IPS DF 6.9 (cell line): Measurements from ENCODE around the gene COL23A1.

ENCODE experiments used
- DNase-seq: peaks from one replicate; pipeline ENCODE4 v3.0.0-alpha.2; 2013; ENCODE audit warnings: low read depth, low spot score
- H3K27ac ChIP-seq: one replicate; pipeline ENCODE4 v1.5.1; 2013; ENCODE audit warnings: low read length, control low read depth
- H3K27me3 ChIP-seq: 2 replicates; pipeline ENCODE4 v1.6.1; 2013; ENCODE audit warnings: mild to moderate bottlenecking, low read length; ENCODE audit not compliant: control insufficient read depth, insufficient read depth
- H3K36me3 ChIP-seq: 2 replicates; pipeline ENCODE4 v1.6.1; 2013; ENCODE audit warnings: low read length; ENCODE audit not compliant: control insufficient read depth, insufficient read depth
- H3K4me1 ChIP-seq: 2 replicates; pipeline ENCODE4 v1.6.1; 2013; ENCODE audit warnings: low read length; ENCODE audit not compliant: control insufficient read depth, insufficient read depth
- H3K4me3 ChIP-seq: 2 replicates; pipeline ENCODE4 v1.5.1; 2013; ENCODE audit warnings: mild to moderate bottlenecking, low read length
- H3K9me3 ChIP-seq: 2 replicates; pipeline ENCODE4 v1.6.1; 2013; ENCODE audit warnings: low read length, inconsistent platforms; ENCODE audit not compliant: control insufficient read depth, insufficient read depth
- WGBS: extraction: QIAGEN DNeasy Blood & Tissue Kit; methylation state at CpG from one replicate; pipeline ENCODE4 v1.1.7; 2013; ENCODE audit warnings: mixed read lengths, missing lambda C conversion rate; ENCODE audit not compliant: insufficient read length, insufficient coverage; 5-methylcytosine and 5-hydroxymethylcytosine counted together

Gene COL23A1

DNA sequence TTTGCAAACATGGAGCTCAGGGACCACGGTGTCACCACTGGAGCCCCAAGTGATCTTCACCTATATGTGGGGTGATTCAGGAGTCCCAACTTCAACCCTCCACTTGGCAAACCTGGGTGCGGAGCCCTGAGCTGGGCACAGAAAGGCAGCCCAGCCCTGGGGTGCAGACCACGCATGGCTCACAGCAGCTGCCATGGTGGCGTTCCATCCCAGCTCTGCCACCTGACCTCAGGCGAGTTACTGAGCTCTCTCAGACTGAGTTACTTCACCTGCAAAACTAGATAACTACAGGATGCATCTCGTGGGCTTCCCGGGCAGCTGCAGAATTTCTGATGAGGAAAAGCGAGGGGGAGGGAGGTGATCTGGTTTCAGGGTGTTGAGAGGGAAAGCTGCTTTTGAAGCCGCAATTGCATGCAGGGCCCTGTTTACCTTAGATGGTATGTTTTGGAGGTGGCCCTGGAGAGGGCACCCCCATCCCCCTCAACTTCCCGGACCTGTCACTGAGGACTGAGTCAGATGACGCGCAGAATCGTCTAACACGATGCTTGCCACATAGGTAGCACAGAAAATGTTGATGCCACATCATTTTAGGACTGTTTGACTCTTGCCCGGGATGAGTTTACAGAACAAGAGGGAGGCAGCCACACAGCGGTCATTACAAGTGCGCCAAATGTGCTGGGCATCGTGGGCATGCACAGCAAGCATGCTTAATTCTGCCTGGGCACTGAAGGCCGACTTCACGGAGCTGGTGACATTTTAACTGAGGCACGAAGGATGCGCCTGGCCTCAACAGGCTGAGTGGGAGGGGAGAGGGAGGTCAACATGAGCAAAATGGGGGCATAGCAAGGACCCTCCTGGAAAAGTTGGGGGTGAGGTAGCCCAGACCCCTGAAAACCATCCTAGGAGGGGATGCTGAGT lies 154.6 kb downstream of the COL23A1 start:
- Histone ChIP-seq H3K27ac (no peak overlapping the region), H3K4me1 (no peaks in the 10 kb centered on the region; the same call in 1 of the 2 replicates), H3K36me3 (no peaks in the 10 kb centered on the region), H3K27me3 (no peaks in the 10 kb centered on the region), H3K4me3 (no peak overlapping the region), H3K9me3 (no peaks in the 10 kb centered on the region)
- no peak for DNase-seq
- no CpG with 5 or more reads among the region's 22 CpGs for WGBS

DNA sequence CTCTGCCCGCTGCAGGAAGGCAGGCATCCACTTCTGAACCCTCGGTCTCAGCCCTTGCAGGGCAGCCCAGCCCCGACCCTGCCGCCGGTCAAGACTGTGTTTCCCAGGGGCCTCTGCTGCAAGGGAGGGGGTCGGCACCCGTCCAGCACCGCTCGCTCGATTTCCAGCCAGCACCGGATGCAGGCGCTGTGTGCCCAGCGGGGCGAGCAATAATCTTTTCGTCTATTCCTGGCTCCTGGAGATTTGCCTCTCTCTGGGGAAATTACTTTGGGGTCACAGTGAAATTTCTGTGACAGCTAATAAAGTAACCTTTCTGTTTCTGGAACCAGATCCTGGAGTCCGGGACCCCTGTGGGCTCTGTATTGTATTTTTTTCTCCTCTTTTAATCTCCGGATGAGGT lies 155.3 kb downstream of the COL23A1 start:
- no peak for DNase-seq
- Histone ChIP-seq H3K27me3 (no peaks in the 10 kb centered on the region), H3K27ac (no peak overlapping the region), H3K9me3 (no peaks in the 10 kb centered on the region), H3K4me1 (no peaks in the 10 kb centered on the region; the same call in 1 of the 2 replicates), H3K36me3 (no peaks in the 10 kb centered on the region), H3K4me3 (no peak overlapping the region)
- WGBS, result no CpG with 5 or more reads among the region's 17 CpGs

DNA sequence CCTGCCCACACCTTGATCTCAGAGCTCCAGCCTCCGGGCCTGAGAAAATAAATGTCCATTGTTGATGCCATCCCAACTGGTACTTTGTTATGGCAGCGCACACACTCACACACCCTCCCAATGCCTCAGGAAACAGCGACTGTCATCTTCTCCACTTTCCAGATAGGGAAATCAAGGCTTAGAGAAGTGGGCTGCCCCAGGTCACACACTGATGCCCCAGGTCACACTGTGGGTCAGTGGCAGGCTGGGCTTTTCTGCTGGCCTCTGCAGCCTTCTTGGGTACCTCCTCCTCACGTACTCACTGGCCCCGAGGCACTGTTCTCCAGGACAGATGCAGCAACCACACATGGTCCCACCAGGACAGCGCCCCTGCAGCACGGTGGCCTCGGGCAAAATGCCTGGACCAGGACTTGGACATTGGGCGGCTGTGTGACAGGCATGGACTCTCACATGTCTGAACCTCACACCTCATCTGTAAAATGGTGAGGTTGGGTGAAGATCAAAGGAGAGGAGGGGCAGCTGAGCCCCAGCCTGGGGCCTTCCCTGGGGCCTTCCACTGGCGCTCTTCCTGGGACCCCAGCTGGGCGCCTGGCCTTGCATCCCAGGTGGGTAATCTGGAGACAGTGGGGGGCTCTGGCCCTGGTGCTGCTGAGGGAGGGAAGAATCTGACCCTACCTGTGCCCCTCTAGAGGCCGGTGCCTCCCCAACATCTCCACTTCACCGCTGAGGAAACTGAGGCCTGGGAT lies 156.0 kb downstream of the COL23A1 start:
- DNase-seq, result no peak
- no peaks in the 10 kb centered on the region for H3K9me3 ChIP-seq
- H3K4me1 ChIP-seq, result peaks cover 3% of the 10 kb centered on the region
- H3K4me3 ChIP-seq, result no peak overlapping the region
- WGBS, result no CpG with 5 or more reads among the region's 13 CpGs
- H3K27ac ChIP-seq, result no peak overlapping the region
- no peaks in the 10 kb centered on the region for H3K27me3 ChIP-seq
- no peaks in the 10 kb centered on the region for H3K36me3 ChIP-seq

DNA sequence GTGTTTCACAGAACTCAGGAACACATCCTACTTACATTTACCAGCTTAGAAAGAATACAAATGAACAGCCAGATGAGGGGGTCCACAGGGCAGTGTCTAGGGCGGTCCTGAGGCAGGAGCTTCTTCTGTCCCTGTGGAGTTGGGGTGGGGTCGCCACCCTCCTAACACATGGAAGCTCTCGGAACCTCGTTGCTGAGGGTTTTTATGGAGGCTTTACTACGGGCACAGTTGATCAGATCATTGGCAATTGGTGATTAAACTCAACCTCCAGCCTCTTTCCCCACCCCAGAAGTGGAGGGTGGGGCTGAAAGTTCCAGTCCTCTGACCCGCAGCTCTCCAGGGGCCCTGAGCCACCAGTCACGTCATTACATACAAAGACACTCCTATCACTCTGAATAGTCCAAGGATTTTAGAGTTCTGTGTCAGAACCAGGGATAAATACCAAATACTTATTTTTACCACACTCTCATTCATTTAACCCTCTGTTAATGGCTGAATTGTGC lies 156.9 kb downstream of the COL23A1 start:
- no peak for DNase-seq
- Histone ChIP-seq H3K27me3 (no peaks in the 10 kb centered on the region), H3K36me3 (no peaks in the 10 kb centered on the region), H3K4me3 (no peak overlapping the region), H3K4me1 (peaks cover 6% of the 10 kb centered on the region), H3K27ac (no peak overlapping the region), H3K9me3 (no peaks in the 10 kb centered on the region)
- no CpG with 5 or more reads among the region's 7 CpGs for WGBS

DNA sequence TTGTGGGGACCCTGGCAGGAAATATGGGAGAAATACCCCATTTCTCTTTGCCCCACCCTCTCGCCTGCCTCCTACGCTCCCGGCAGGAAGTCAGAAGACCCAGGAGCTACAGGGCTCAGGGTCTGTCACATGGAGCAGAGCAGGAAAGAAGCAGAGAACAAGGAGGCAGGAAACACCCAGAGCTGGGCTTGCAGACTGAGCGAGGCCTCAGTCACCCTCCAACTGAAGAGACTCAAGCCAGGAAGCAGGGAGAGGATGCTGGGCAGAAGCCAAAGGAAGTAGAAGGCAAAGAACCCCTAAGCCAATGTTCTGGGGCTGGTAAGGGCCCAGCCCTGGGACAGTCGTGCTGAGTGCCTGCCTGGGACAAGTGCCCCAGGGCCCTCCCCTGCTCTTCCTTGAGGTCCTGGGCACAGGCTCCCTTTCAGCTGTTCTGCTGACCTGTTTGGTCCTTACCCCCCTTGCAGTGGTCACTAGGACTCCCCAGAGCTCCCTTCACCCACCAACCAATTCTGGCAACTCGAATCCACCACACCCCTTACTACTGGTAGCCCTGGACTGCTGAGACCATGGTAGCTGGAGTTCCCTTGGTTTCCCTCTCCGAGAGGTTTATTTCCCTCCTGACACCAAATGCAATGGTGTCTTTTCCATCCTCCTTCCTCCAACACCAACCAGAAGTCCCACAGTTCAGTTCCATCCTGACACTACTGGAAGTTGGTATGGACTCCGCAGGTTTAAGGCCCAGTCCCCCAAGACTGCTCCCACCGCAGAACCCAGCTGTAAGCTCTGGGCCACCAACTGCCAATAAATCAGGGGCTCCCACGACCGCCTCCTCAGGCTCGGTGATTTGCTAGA lies 157.5 kb downstream of the COL23A1 start:
- H3K4me3 ChIP-seq, result no peak overlapping the region; the same call in 1 of the 2 replicates
- H3K27ac ChIP-seq, result no peak overlapping the region
- no peaks in the 10 kb centered on the region for H3K36me3 ChIP-seq
- no peak for DNase-seq
- no CpG with 5 or more reads among the region's 12 CpGs for WGBS
- peaks cover 6% of the 10 kb centered on the region for H3K4me1 ChIP-seq
- H3K9me3 ChIP-seq, result no peaks in the 10 kb centered on the region
- H3K27me3 ChIP-seq, result no peaks in the 10 kb centered on the region

DNA sequence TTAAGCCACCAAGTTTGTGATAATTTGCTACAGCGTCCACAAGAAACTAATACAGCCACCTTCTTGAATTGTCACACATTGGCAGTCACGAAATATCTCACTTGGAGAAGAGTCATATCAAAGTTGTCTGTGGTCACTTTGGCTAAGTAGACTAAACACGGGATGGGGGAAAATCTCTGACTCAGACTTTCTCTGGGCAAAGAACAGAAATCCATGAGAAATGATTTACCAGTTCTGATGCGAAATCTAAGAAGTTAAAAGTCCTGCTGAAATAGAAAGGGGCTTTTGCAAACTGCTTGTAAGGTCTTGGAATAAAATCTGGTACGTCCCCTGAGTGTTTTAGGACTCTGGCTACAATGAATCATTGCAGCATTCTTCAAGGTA lies 158.4 kb downstream of the COL23A1 start:
- Histone ChIP-seq H3K4me1 (peaks cover 6% of the 10 kb centered on the region), H3K4me3 (no peak overlapping the region), H3K27me3 (no peaks in the 10 kb centered on the region), H3K27ac (no peak overlapping the region), H3K9me3 (no peaks in the 10 kb centered on the region), H3K36me3 (no peaks in the 10 kb centered on the region)
- no CpG with 5 or more reads among the region's 5 CpGs for WGBS
- no peak for DNase-seq

DNA sequence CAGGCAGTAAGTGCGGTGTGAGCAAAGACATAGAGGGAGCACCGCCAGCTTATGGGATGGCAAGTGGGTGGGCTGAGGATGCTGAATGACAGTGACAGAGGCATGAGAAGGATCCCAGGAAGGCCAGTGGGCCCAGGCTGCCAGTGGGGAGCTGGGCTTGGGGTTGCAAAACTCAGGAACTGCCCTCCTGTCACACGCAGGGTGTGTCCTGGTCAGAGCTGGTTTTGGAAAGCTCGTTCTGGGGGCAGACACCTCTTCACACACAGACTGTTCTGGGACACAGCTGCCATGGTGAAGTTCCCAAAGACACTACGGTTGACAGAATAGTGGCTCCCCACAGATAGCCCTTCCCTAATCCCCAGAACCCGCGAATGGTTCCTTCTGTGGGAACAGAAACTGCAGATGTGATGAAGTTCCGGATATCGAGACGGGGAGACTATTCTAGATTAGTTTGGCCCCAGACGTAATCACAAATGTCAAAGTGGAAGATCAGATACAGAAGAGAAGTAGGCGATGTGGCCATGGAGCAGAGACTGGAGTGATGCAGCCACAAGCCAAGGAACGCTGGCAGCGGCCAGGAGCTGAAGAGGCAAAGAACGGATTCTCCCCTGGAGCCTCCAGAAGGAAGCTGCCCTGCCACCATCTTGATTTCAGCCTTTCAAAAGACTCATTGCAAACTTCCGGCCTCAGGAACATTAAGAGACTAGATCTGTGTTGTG lies 159.0 kb downstream of the COL23A1 start:
- no peaks in the 10 kb centered on the region for H3K36me3 ChIP-seq
- H3K4me3 ChIP-seq, result no peak overlapping the region
- WGBS, result no CpG with 5 or more reads among the region's 16 CpGs
- no peaks in the 10 kb centered on the region for H3K27me3 ChIP-seq
- H3K27ac ChIP-seq, result no peak overlapping the region
- H3K9me3 ChIP-seq, result no peaks in the 10 kb centered on the region
- DNase-seq, result no peak
- peaks cover 7% of the 10 kb centered on the region for H3K4me1 ChIP-seq

DNA sequence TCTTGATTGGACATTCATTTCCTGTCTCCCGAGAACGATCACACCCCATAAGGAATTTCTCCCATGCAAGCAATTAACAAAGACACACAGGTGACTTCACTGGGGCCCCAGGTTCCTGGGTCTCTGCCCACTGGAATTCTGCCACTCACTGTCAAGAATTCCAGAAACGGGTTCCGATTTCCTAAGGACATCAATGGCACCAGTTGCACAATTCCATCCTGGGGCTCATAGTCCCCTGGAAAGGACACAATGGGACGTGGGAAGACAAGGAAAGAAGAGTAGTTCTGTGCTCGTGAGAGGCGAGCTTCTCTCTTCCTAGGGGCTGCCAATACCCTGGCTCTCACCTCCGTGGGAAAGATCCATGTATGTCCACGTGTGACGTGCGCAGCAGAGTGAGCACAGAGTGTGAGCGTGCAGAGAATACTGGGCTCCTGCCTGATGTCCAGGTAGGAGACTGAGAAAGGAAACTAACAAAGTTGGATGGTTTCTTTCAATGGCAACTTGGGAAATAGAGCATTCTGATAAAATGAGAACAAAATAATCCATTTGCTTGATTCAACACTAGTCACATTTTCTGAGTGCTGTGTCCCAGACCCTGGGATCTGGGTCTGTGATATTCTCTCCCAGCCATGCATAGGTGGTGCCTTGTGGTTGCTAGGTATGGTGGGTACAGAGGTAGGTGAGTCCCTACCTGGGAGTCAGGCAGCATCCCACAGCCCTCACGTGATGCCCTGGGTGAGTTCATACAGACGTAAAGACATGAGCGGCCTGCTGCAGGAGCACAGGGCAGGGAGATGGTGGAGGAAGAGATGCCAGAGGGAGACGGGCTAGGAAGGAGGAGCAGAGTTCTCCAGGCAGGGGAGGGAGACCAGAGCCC lies 159.8 kb downstream of the COL23A1 start:
- H3K36me3 ChIP-seq, result no peaks in the 10 kb centered on the region
- no peaks in the 10 kb centered on the region for H3K27me3 ChIP-seq
- no CpG with 5 or more reads among the region's 16 CpGs for WGBS
- no peak overlapping the region for H3K27ac ChIP-seq
- H3K4me3 ChIP-seq, result no peak overlapping the region
- DNase-seq, result no peak
- peaks cover 8% of the 10 kb centered on the region for H3K4me1 ChIP-seq
- no peaks in the 10 kb centered on the region for H3K9me3 ChIP-seq

DNA sequence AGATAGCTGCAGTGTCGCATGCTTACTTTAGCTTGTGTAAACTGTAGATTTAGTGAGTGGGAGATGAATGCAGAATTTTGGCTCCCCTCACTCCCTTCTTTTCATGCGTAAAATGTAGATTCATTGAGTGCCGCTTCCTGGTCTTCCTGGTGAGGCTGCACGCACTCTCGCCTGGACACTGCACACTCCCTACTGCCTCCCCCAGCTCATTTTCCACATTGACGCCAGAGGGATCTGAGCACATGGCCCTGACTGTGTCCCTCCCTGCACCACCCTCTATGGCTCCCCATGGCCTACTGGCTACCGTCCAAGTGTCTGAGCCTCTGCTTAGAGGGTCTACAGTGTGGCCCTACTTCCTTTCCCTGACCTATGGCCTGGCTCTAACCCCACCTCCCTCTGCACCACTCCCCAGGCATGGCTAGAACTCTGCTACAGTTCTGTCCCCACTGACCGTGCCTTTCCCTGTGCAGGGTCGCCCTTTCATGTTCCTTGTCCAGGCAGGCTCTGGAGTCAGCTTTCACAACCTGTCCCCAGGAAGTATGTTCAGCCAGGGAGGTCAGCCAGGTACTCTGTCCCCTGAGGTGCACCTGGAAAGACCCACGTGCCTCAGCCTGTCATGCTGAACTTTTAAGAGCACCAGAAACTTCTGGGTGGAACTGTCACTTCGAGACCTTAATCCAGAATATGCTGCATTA lies 160.6 kb downstream of the COL23A1 start:
- H3K4me1 ChIP-seq, result peaks cover 8% of the 10 kb centered on the region
- no peak overlapping the region for H3K4me3 ChIP-seq
- no CpG with 5 or more reads among the region's 11 CpGs for WGBS
- no peaks in the 10 kb centered on the region for H3K27me3 ChIP-seq
- H3K9me3 ChIP-seq, result no peaks in the 10 kb centered on the region
- H3K27ac ChIP-seq, result no peak overlapping the region
- H3K36me3 ChIP-seq, result no peaks in the 10 kb centered on the region
- DNase-seq, result no peak
